Measurements from ENCODE around the gene CCDC170.
A peak's percentile ranks its signal among the peaks of the same experiment; 100 is the strongest.

The CCDC170 gene

DNA sequence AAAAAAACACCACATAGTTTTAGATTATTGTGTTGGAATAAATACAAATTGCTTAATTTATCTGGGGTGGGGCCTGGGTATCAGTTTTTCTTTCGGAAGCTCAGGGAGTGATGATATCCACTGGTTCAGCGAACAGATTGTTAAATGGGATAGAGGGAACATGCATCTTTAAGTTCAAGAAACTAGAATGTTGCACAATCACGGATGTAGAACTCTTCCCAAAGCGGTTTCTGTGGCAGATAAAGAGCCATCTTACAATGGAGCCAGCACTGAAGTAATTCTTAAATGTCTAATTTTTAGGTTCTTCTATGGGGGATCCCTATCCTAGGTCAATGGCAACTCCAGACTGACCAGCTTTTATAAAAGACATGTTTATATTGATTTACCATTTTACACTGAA is 32.1 kb upstream of the CCDC170 start:
- Histone ChIP-seq H3K36me3 (ENCODE audit: control insufficient read depth, insufficient read depth, low read length) (peaks cover 35% of the 10 kb centered on the region), H3K27me3 (replicated peaks; ENCODE audit: control insufficient read depth, insufficient read depth, low read length, poor library complexity, severe bottlenecking) (no peaks in the 10 kb centered on the region), H3K4me3 (ENCODE audit: insufficient read depth, low read depth, low read length, poor library complexity, severe bottlenecking) (no peak overlapping the region), H3K9me3 (ENCODE audit: control insufficient read depth, low read length) (no peaks in the 10 kb centered on the region), H3K27ac (ENCODE audit: insufficient read depth, low read length, poor library complexity, severe bottlenecking) (no peak overlapping the region), H3K4me1 (ENCODE audit: control insufficient read depth, insufficient read depth, low read length, poor library complexity, severe bottlenecking) (no peaks in the 10 kb centered on the region)
- DNase-seq = no peak

DNA sequence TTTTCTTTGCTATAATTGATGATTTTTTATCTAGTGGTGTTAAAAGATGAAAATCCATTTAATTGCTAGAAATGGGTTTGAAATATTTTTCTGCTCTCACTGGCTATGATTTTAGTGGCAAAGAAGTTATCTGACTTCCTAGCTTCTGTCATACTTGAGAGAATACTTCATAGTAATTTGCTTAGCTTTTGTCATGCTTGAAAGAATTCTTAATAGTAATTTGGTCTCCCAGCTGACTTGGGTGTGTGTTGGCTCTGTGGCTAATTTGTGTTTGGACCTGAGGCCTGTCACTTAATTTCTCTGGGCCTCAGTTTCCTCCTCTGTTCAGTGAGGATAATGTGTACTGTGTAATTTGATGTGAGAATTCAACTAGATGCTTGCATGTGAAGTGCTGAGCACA is 29.1 kb upstream of the CCDC170 start:
- Histone ChIP-seq H3K4me3 (ENCODE audit: insufficient read depth, low read depth, low read length, poor library complexity, severe bottlenecking) (no peak overlapping the region), H3K4me1 (ENCODE audit: control insufficient read depth, insufficient read depth, low read length, poor library complexity, severe bottlenecking) (no peaks in the 10 kb centered on the region), H3K9me3 (ENCODE audit: control insufficient read depth, low read length) (no peaks in the 10 kb centered on the region), H3K36me3 (ENCODE audit: control insufficient read depth, insufficient read depth, low read length) (peaks cover 26% of the 10 kb centered on the region), H3K27me3 (replicated peaks; ENCODE audit: control insufficient read depth, insufficient read depth, low read length, poor library complexity, severe bottlenecking) (no peaks in the 10 kb centered on the region), H3K27ac (ENCODE audit: insufficient read depth, low read length, poor library complexity, severe bottlenecking) (no peak overlapping the region)
- DNase-seq = no peak

DNA sequence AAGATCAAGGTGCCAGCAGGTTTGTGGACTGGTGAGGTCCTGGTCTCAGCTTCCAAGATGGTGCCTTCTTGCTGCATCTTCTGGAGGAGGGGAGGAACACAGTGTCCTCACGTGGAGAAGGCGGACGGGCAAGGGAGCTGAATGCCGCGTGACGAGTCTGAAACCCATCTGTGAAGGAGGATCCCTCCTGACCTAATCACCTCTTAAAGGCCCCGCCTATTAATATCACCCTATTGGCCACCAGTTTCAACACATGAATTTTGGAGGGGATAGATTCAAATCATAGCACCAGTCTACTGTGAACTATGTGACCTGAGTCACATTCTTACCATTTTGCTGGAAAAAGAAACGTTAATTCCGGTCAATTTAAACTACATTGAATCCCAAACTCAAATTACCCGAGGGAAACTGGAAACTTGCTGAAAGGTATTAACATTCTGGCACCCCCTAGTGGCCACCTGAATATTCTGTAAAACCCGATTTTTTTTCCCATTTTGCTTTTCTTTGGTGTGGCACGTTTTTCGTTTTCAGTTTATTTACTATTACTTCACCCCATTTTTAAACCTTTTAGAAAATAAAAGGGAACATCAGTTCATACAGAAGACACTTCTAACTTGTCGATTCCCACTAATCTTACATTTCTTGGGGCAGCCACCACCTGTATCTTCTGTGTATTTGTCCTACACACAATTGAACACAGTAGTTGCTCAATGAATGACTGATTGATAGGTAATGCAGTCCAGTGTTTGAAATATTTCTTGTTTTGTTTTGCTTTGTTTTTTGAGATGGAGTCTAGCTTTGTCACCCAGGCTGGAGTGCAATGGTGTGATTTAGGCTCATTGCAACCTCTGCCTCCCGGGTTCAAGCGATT is 17.9 kb upstream of the CCDC170 start:
- H3K36me3 ChIP-seq (ENCODE audit: control insufficient read depth, insufficient read depth, low read length) = no peaks in the 10 kb centered on the region
- H3K4me1 ChIP-seq (ENCODE audit: control insufficient read depth, insufficient read depth, low read length, poor library complexity, severe bottlenecking) = no peaks in the 10 kb centered on the region
- no peaks in the 10 kb centered on the region for H3K27me3 ChIP-seq (replicated peaks; ENCODE audit: control insufficient read depth, insufficient read depth, low read length, poor library complexity, severe bottlenecking)
- no peak overlapping the region for H3K4me3 ChIP-seq (ENCODE audit: insufficient read depth, low read depth, low read length, poor library complexity, severe bottlenecking)
- DNase-seq = peak in 1 of 3 donors; percentile 28
- H3K27ac ChIP-seq (ENCODE audit: insufficient read depth, low read length, poor library complexity, severe bottlenecking) = no peak overlapping the region
- no peaks in the 10 kb centered on the region for H3K9me3 ChIP-seq (ENCODE audit: control insufficient read depth, low read length)

DNA sequence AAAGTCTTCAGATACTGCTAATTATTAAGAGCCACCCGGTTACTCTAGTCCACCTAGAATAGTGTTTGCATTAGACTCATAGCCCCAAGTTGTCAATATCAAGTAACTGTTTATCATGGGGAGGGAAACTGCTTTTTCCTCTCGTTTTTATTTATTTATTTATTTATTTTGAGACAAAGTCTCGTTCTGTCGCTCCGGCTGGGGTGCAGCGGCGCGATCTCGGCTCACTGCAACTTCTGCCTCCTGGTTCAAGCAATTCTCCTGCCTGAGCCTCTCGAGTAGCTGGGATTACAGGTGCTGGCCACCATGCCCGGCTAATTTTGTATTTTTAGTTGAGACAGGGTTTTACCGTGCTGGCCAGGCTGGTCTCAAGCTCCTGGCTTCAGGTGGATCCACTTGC is 16.1 kb upstream of the CCDC170 start:
- Histone ChIP-seq H3K4me1 (ENCODE audit: control insufficient read depth, insufficient read depth, low read length, poor library complexity, severe bottlenecking) (peaks cover 6% of the 10 kb centered on the region), H3K4me3 (ENCODE audit: insufficient read depth, low read depth, low read length, poor library complexity, severe bottlenecking) (no peak overlapping the region)
- no peak for DNase-seq

DNA sequence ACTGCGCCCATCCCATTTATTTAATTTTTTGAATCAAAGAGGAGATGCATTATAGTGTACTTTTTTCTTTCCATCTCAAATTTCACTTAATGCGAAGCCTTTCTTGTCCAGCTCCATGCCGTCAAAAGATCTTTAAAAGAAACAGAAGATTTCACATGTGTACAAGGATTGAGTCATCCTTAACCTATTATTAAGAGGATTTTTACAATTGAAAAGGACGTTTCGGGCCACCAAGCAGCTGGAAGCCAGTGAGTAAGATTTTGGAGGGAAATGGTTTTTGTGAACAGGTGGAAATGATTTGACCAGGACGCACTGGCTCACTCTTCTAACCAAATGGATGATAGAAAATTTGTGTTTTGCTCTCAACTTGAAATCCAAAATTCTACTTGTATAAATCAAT is 15.1 kb upstream of the CCDC170 start:
- DNase-seq = no peak
- Histone ChIP-seq H3K27me3 (replicated peaks; ENCODE audit: control insufficient read depth, insufficient read depth, low read length, poor library complexity, severe bottlenecking) (no peaks in the 10 kb centered on the region), H3K9me3 (ENCODE audit: control insufficient read depth, low read length) (no peaks in the 10 kb centered on the region), H3K4me3 (ENCODE audit: insufficient read depth, low read depth, low read length, poor library complexity, severe bottlenecking) (no peak overlapping the region), H3K27ac (ENCODE audit: insufficient read depth, low read length, poor library complexity, severe bottlenecking) (no peak overlapping the region), H3K36me3 (ENCODE audit: control insufficient read depth, insufficient read depth, low read length) (no peaks in the 10 kb centered on the region), H3K4me1 (ENCODE audit: control insufficient read depth, insufficient read depth, low read length, poor library complexity, severe bottlenecking) (peaks cover 6% of the 10 kb centered on the region)

More for the DNA sequence above, 16.1 kb upstream of the CCDC170 start:
- Histone ChIP-seq H3K9me3 (ENCODE audit: control insufficient read depth, low read length) (no peaks in the 10 kb centered on the region), H3K36me3 (ENCODE audit: control insufficient read depth, insufficient read depth, low read length) (no peaks in the 10 kb centered on the region), H3K27me3 (replicated peaks; ENCODE audit: control insufficient read depth, insufficient read depth, low read length, poor library complexity, severe bottlenecking) (no peaks in the 10 kb centered on the region), H3K27ac (ENCODE audit: insufficient read depth, low read length, poor library complexity, severe bottlenecking) (no peak overlapping the region)

DNA sequence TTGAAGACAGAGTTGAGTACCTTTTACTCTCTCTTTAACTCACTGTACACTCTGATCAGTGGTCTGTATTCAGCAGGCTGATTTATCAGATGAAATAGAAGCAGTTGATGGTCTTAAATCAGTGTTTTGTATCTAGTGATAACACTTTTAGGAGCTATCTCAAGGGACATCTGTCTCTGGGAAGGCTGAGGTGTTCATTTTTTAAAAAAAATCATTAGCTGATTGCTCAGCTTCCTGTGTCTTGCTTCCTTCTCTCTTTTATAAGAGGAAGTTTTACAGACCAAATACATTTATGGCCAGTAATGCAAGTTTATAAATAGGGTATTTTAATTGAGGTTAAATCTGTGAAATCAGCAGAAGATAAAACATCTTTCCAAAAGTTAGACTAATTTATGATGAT is 12.0 kb upstream of the CCDC170 start:
- peak overlapping the region; percentile 37 for H3K27ac ChIP-seq (ENCODE audit: insufficient read depth, low read length, poor library complexity, severe bottlenecking)
- H3K4me3 ChIP-seq (ENCODE audit: insufficient read depth, low read depth, low read length, poor library complexity, severe bottlenecking) = no peak overlapping the region
- H3K36me3 ChIP-seq (ENCODE audit: control insufficient read depth, insufficient read depth, low read length) = no peaks in the 10 kb centered on the region
- H3K27me3 ChIP-seq (replicated peaks; ENCODE audit: control insufficient read depth, insufficient read depth, low read length, poor library complexity, severe bottlenecking) = no peaks in the 10 kb centered on the region
- H3K4me1 ChIP-seq (ENCODE audit: control insufficient read depth, insufficient read depth, low read length, poor library complexity, severe bottlenecking) = peaks cover 6% of the 10 kb centered on the region
- no peaks in the 10 kb centered on the region for H3K9me3 ChIP-seq (ENCODE audit: control insufficient read depth, low read length)
- DNase-seq = no peak

DNA sequence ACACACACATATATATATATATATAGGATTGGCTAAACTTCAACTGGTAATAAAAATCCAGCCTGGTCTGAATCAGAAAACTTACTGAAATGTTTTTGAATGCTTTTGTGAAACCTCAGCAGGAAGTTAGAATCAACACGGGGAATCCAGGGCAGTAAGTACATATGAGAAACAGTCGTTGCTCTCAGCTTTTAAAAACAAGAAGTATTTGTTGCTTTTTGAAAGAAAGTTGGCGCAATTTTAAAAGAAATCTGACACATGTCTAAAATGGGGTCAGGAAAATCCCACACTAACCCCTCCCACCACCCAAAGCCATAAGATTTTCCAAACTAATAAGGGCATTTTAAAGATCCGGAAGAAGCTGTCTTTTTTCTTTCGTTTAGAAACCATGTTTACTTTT is 11.5 kb upstream of the CCDC170 start:
- Histone ChIP-seq H3K4me1 (ENCODE audit: control insufficient read depth, insufficient read depth, low read length, poor library complexity, severe bottlenecking) (peaks cover 6% of the 10 kb centered on the region), H3K9me3 (ENCODE audit: control insufficient read depth, low read length) (no peaks in the 10 kb centered on the region), H3K27me3 (replicated peaks; ENCODE audit: control insufficient read depth, insufficient read depth, low read length, poor library complexity, severe bottlenecking) (no peaks in the 10 kb centered on the region), H3K27ac (ENCODE audit: insufficient read depth, low read length, poor library complexity, severe bottlenecking) (peak overlapping the region; percentile 57), H3K36me3 (ENCODE audit: control insufficient read depth, insufficient read depth, low read length) (no peaks in the 10 kb centered on the region), H3K4me3 (ENCODE audit: insufficient read depth, low read depth, low read length, poor library complexity, severe bottlenecking) (peak overlapping the region; percentile 30)
- no peak for DNase-seq

DNA sequence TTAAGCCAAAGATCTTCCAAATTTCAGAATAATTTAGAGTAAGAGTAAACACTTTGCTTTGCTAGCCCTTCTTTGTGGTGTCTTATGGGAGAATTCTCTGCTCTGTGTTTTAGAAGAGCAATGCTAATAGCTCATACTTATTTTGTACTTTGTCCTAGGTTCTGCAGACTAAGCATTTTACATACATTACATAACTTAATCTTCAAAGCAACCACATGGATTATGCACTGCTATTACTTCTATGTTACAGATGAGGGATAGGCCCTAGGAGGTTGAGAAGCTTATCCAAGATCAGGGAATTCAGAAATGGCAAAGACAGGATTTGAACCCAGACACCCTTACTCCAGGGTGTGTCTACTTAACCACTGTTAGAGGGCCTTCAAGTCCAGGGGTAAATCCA is 9.8 kb upstream of the CCDC170 start:
- DNase-seq = no peak
- Histone ChIP-seq H3K4me3 (ENCODE audit: insufficient read depth, low read depth, low read length, poor library complexity, severe bottlenecking) (no peak overlapping the region), H3K4me1 (ENCODE audit: control insufficient read depth, insufficient read depth, low read length, poor library complexity, severe bottlenecking) (peaks cover 6% of the 10 kb centered on the region), H3K9me3 (ENCODE audit: control insufficient read depth, low read length) (no peaks in the 10 kb centered on the region), H3K36me3 (ENCODE audit: control insufficient read depth, insufficient read depth, low read length) (no peaks in the 10 kb centered on the region), H3K27ac (ENCODE audit: insufficient read depth, low read length, poor library complexity, severe bottlenecking) (no peak overlapping the region), H3K27me3 (replicated peaks; ENCODE audit: control insufficient read depth, insufficient read depth, low read length, poor library complexity, severe bottlenecking) (no peaks in the 10 kb centered on the region)

DNA sequence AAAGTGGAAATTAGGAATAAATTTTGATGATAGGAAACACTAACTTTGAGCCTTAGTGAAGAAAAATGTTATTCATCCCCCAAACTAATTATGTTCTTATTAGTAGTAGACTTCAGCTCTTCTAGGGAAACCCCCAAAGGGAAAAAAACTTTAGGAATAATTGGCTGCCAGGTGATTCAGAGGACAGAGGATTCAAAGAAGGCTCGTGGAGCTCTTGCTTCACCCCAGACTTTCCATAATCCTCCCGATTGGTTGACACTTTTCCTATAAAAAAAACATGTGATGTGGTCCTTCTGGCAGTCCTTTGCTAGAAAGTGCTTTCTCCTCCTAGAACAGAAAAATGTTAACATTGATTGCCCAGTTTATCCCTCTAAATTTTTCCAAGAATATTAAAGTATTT is 5.6 kb upstream of the CCDC170 start:
- DNase-seq = no peak
- Histone ChIP-seq H3K27ac (ENCODE audit: insufficient read depth, low read length, poor library complexity, severe bottlenecking) (no peak overlapping the region), H3K4me3 (ENCODE audit: insufficient read depth, low read depth, low read length, poor library complexity, severe bottlenecking) (no peak overlapping the region), H3K9me3 (ENCODE audit: control insufficient read depth, low read length) (no peaks in the 10 kb centered on the region), H3K36me3 (ENCODE audit: control insufficient read depth, insufficient read depth, low read length) (no peaks in the 10 kb centered on the region), H3K4me1 (ENCODE audit: control insufficient read depth, insufficient read depth, low read length, poor library complexity, severe bottlenecking) (no peaks in the 10 kb centered on the region), H3K27me3 (replicated peaks; ENCODE audit: control insufficient read depth, insufficient read depth, low read length, poor library complexity, severe bottlenecking) (peaks cover under 1% of the 10 kb centered on the region)

DNA sequence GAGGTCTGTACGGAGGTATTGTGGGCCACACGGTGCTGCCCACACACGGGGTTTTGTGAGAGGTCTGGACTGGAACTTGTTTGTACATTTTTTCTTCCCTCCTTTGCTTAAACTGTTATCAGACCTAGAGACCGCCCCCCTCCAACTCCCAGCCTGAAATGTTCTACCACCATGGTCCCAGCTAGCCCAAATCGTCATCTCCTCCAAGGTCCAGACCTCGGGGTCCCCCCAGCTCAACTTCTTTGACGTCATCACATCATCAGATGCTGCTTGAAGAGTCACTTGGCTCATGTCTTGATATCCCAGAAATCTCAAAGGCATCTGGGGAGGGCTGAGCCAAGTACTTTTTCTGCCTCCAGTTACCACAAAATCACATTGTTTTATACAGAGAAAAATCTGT is 2.8 kb upstream of the CCDC170 start:
- Histone ChIP-seq H3K4me1 (ENCODE audit: control insufficient read depth, insufficient read depth, low read length, poor library complexity, severe bottlenecking) (peaks cover 4% of the 10 kb centered on the region), H3K27ac (ENCODE audit: insufficient read depth, low read length, poor library complexity, severe bottlenecking) (no peak overlapping the region), H3K9me3 (ENCODE audit: control insufficient read depth, low read length) (no peaks in the 10 kb centered on the region), H3K4me3 (ENCODE audit: insufficient read depth, low read depth, low read length, poor library complexity, severe bottlenecking) (no peak overlapping the region), H3K27me3 (replicated peaks; ENCODE audit: control insufficient read depth, insufficient read depth, low read length, poor library complexity, severe bottlenecking) (peaks cover 22% of the 10 kb centered on the region), H3K36me3 (ENCODE audit: control insufficient read depth, insufficient read depth, low read length) (no peaks in the 10 kb centered on the region)
- DNase-seq = no peak
